HG03521 (cell line): ENCODE data around the gene MSH6.

Experiments
- ATAC-seq: cut with Tn5 transposase; IDR thresholded peaks from one replicate; pipeline ENCODE4 v1.9.1; 2021; ENCODE audit warnings: mild to moderate bottlenecking, moderate library complexity; ENCODE audit not compliant: unreplicated experiment

Gene MSH6

GRCh38 chr2:47782671-47783485 lies at the start of gene MSH6:
Gene MSH6 (plus strand): TSS chr2:47783145. CDS start chr2:47783234, 89 bp downstream.
- peak; percentile 84 for ATAC-seq

- ATAC-seq: no peak
Observed at GRCh38 chr2:47735136-47735869, 47.6 kb upstream of the MSH6 start.

GRCh38 chr2:47735912-47736311 lies 47.0 kb upstream of the MSH6 start:
- ATAC-seq: no peak

GRCh38 chr2:47737191-47737975 lies 45.6 kb upstream of the MSH6 start:
- no peak for ATAC-seq

DNA sequence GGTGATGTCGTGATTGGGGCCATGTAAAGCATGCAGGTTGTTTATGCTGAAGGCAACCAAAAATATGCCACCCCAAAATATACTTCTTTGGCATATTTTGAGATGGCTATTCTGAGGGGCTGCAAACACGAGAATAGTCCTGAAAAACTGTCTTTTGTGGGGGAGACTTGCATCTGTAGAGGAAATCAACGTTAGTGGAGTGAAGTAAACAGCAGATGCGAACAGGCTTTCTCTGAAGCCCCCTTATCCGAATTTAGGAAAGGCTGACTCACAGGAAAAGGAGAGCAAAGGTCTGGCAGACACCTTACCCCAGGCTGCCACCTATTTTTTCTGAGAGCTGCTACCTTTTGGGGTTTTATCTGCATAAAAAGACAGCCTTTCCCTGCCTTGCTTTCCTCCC lies 44.6 kb upstream of the MSH6 start:
- no peak for ATAC-seq

- ATAC-seq: no peak
Observed at GRCh38 chr2:47741101-47741500, 41.8 kb upstream of the MSH6 start.

DNA sequence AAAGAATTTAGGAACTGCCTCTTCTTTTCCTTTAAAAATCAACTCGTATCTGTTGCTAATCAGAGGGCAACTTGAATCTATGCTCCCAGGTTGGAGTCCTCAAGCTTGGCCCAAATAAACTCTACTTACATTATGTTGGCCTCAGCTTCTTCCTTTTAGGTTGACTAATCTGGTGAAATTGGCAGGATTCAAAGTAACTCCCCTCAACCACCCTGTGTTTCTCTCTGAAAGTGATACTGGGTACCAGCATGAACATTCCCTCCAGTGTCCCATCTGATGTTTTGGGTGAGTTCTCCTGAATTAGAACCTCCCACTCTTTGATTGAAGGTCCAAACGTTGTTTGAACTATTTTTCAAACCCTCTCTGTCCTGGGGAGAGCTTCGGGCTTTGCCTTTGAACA lies 41.3 kb upstream of the MSH6 start:
- no peak for ATAC-seq

- ATAC-seq: no peak
Observed at GRCh38 chr2:47744074-47744473, 38.9 kb upstream of the MSH6 start.

- no peak for ATAC-seq
Observed at GRCh38 chr2:47747878-47748277, 35.1 kb upstream of the MSH6 start.

GRCh38 chr2:47751856-47752414 lies 31.0 kb upstream of the MSH6 start:
- peak; percentile 24 for ATAC-seq

- no peak for ATAC-seq
Observed at GRCh38 chr2:47767497-47767844, 15.5 kb upstream of the MSH6 start.

GRCh38 chr2:47767880-47768609 lies 14.9 kb upstream of the MSH6 start:
- no peak for ATAC-seq

DNA sequence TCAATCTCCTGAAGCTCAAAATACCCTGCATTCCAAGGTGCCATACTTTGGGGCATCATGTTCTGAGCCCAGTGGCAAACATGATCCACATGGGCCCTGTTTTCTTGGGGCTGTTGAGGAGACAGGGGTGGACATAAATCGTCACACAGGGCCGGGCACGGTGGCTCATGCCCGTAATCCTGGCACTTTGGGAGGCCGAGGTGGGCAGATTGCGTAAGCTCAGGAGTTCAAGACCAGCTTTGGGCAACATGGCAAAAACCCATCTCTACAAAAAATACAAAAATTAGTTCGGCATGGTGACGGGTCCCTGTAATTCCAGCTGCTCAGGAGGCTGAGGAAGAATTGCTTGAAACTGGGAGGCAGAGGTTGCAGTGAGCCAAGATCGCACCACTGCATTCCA lies 13.6 kb upstream of the MSH6 start:
- ATAC-seq: no peak

DNA sequence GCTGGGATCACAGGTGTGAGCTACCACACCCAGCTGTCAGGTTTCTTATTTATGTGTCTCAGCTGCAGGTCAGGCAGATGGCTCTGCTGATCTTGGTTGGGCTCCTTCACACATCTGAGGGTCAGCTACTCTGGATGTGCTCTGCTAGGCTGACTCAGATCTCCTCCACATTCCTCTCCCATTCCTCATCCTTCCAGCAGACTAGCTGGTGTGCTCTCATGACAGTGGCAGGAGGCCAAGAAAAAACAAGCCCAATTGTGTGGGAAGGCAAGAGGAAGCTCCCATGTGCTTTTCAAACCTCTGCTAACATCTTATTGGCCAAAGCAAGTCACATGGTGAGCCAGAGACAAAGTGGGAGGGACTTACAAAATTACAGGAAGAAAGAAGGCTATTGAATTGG lies 11.7 kb upstream of the MSH6 start:
- ATAC-seq: no peak

- no peak for ATAC-seq
Observed at GRCh38 chr2:47772343-47772742, 10.6 kb upstream of the MSH6 start.

GRCh38 chr2:47774567-47774966 lies 8.4 kb upstream of the MSH6 start:
- ATAC-seq: no peak

- ATAC-seq: no peak
Observed at GRCh38 chr2:47777277-47777937, 5.5 kb upstream of the MSH6 start.

GRCh38 chr2:47778698-47779425 lies 4.1 kb upstream of the MSH6 start:
- no peak for ATAC-seq

DNA sequence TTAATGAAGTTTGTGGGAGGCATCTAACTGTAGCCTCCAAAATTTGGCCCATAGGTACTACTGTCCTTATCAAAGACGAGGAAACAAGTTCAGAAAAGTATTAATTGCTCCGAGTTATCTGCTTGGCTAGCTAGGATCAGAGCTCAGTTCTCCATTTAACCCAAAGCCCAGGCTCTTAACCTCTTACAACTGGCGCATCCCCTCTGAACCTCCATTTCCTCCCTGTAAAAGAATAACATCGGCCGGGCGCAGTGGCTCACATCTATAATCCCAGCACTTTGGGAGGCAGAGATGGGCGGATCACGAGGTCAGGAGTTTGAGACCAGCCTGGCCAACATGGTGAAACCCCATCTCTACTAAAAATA lies 3.5 kb upstream of the MSH6 start:
- no peak for ATAC-seq

GRCh38 chr2:47782381-47782670 lies 619 bp upstream of the MSH6 start:
- ATAC-seq: no peak
